HUDEP-2 (cell line): Measurements from ENCODE around the gene ABLIM2.
"Not testable (repeated sequence)": the region's sequence is repeated elsewhere in the genome, so short reads cannot be mapped to it uniquely, and the experiment has no call there.

ENCODE experiments used
- DNase-seq, 76 experiments: peaks; one replicate each; lab custom pipeline; 2025; ENCODE audit not compliant: unreplicated experiment in 76 of 76; lab: John Stamatoyannopoulos, UW

ABLIM2 gene

DNA sequence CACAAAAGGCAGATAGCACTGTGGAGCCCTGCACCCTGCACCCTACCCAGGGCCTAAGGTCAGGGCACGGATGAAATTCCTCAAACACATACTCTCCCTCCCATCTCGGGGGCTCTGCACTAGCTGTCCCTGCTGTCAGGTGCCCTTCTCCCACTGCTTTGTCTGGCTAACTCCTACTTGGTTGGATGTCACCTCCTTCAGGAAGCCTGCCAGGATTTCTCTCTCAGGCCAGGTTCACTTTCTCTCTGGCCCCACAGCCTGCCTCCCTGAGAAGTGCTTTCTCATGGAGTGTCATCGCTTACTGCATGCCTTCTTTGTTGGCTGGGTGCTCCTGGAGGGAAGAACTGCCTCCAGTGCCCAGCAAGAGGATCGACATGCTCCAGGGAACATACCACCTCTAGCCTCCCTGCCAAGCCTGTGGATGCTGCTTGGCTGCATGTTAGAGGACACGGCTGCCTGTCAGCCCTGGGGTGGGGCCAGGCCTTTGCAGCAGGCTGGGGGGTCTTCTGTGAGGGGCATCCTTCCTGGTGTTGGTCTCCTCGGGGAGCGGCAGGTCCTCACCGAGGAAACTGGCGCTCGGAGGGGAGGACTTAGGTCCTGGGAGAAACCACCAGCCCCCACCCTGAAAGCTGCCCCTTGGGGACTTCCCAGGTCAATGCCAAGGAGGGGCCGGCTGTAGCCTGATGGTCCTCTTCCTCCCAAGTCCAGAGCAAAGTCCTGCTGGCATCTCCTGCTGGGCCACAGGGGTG lies 15.0 kb downstream of the ABLIM2 start:
- DNase-seq, result no peak

DNA sequence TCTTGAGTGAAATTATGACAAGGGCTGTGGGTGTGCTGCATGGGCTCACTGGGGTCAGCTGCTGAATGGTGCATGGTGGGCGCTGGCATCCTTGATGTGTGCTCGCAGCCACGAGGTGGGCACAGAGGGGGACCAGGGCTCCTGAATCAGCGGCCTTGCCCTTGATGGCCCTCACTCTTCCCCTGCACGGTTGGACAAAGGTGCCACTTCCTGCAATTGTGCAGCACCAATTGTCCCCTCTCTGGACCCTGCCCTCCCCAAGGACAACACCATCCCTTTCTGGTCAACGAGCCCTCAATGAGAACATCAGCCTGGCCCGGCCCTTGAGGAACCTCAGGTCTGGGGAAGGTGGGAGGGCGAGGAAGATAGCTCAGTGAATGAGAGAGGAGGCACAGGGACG lies 16.1 kb downstream of the ABLIM2 start:
- DNase-seq, result no peak

DNA sequence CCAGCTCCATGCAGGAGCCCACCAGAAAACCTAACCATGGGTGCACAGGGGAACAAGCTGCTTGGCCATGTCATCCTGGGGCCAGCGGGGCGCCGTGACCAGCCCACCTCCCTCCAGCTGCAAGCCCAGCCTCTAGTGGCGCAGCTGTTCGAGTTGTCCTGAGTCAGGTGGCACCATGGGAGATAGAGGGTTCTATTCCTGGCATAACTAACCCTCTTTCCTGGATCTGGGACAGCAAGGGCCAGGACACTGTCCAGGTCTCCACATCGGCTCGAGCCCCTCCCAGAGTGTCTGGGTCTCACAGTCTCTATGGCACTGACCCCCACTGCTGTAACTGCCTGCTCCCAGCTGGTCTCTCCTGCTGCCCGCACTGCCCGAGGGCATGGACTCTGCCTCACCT lies 16.7 kb downstream of the ABLIM2 start:
- no peak for DNase-seq

DNA sequence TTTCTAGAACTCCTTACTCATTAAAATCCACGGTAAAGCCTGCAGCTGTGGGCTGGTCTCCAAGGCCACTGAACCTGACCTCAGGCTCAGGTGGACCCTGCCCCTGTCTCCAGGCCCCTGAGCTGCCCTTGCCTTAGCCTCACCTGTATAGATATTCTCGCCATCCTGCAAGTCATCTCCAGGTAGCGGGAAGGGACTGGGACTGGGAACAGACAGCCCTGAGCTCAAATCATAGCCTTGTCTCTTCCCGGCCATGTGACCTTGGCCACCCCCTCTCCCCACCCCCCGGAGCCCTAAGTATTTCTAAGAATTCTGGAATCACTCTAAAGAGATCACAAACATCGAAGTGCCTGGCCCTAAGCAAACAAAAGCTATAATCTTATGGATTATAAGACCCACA lies 17.7 kb downstream of the ABLIM2 start:
- DNase-seq, result no peak

DNA sequence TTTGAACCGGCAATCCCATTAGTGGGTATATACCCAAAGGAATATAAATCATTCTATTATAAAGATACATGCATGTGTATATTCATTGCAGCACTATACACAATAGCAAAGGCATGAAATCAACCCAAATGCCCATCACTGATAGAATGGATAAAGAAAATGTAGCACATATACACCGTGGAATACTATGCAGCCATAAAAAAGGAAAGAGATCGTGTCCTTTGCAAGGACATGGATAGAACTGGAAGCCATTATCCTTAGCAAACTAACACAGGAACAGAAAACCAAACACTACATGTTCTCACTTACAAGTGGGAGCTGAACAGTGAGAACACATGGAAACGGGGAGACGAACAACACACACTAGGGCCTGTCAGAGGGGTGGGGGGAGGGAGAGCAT lies 18.9 kb downstream of the ABLIM2 start:
- DNase-seq, result not testable (repeated sequence)

DNA sequence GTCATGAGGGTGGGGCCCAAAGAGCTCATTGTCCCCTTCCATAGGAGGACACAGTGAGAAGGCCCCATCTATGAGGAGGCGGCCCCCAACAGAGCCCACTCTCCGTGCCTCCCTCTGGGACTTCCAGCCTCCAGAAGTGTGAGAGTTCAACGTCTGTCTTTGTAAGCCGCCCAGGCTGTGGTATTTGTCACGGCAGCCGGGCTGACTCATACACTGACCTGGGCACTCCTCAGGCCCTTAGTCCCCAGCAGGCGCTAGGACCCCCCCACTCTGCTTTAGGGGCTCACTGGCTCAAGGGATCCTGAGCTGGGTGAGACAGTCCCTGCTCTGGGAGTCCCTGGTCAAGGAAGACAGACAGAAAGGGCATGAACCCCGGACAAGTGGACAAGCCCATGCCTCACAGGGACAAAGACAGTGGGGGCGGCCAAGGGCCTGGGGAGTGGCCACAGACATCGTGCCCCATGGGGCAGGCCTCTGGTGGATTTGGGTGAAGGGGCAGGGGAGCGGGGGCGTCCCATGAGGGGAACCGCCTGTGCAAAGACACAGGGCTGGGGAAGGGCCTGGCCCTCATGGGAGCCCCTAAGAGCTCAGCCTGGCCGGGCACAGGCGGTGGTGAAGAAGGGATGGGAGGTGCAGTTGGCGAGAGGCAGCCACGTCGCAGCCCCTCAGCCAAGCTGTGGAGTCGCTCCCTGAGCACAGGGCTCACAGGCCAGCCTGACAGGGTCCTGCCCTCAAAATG lies 21.5 kb downstream of the ABLIM2 start:
- DNase-seq, result no peak

DNA sequence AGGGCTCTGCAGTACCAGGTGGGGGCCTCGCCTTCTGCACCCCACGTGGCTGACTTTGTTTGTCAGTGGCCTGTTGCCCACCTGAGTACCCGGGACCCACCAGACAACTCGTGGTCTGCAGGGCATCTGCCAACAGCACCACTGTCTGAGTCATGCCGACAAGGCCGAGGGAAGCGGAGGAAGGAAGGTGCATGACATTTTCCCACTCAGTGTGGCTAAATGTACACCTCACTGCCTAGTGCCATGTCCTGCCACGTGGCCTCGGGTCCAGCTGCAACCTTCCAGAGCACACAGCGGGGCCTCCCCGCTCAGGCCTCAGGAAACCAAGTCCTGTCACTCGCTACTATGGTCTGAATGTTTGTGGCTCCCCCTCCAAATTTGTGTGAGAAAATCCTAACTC lies 22.1 kb downstream of the ABLIM2 start:
- no peak for DNase-seq

DNA sequence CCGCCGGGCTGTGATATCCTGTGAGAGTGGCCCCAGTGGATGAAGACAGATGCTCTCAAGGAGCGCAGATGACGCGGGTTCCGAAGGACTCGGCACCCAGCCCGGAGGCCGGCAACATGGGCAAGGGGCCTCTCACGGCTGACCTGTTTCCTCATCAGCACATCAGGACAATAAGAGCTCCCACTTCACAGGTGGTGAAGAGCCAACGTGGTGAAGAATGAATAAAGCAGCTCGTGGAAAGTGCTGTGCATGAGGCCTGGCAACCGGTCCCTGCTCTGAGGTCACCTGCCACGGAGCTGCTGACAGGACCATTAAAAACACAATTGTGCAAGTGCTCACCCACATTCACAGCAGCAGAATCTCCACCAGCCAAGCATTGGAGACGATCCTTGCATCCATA lies 22.9 kb downstream of the ABLIM2 start:
- no peak for DNase-seq

DNA sequence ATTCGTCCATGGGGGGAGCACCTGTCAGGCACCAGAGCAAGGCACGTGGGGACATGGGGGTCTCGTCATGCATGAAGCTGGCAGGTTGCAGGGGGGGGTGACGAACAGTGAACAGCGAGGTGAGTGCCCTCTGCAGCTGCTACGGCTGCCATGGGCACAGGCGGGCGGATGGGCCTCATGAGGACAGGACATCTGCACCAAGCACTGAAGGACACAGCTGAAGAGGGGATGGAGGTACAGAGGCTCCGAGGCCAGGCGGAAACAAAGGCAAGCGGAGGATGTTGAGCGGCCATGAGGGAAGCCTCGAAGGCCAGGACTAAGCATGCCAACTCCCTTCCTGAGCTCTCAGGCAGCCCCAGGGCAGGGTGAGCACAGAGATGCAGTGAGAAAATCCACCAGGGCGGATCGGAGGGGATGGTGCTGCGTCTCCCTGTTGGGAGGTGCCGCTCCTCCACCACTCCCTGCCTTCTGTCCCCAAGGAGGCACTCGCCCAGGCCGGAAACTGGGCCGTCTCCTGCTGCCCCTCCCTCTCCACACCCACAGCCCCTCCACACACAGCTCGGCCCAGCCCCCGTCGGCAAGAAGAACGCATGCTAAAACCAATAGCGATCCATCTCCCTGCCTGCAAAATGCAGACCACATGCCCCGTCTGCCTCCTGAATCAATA lies 24.6 kb downstream of the ABLIM2 start:
- no peak for DNase-seq

DNA sequence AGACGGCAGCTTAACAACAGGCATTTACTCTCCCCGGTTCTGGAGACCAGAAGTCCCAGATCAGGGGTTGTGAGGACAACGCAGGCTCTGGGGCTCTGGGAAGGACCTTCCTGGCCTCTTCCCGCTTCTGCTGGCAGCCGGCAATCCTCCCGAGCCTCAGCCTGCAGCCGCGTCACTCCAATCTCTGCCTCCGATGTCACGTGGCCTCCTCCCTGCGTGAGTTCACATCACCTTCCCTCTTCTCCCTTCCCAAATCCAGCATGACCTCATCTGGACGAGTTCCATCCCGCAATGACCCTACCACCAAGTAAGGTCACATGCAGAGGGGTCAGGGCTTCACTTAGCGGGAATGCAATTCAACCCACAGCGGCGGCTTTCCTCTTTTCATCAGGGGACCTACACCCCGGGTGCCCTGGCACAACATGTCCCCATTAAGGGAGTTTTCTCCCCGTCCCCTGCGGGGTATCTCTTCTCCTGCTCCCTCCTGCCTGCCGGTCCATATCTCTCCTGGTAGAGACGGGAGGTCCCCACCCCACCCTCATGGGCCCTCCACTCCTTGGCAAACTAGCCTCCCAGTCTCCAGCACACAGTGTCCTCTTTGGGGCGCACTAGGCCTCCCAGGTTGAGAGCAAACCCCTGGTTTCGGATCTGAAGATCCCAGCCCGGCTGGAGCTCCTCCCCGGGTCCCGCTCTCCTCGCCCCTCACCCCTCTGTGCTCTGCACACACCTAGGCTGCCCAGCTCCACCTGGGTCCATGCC lies 25.5 kb downstream of the ABLIM2 start:
- DNase-seq, result no peak

DNA sequence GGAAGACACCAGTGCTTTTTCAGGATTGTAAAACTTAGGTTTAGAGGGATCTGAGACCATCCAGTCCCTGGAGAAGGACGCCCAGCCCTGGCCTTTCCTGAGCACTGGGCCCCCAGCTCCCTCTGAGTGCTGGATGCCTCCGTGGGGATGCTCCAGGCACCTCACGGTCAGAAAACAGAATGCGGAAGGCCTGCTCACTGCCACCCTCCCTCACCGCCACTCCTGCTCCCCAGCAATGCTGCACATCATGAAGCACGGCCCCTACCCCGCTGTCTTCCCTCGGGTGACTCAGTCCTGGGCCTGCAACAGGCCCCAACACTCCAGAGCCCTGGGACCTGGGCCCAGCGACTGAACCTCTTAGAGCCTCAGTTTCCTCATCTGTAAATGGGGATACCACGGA lies 26.2 kb downstream of the ABLIM2 start:
- DNase-seq, result no peak

DNA sequence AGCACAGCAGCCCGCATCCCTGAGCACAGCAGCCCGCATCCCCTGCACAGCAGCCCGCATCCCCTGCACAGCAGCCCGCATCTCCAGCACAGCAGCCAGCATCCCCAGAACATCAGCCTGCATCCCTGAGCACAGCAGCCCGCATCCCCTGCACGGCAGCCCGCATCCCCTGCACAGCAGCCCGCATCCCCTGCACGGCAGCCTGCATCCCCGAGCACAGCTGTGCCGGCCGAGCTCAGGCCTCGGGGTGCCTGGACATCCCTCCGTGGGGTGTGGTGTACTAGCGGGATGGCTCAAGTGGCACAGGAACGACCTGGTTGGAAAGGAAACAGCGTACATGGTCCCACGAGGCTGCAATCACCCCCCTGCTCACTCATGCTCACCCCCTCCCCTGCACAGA lies 26.8 kb downstream of the ABLIM2 start:
- DNase-seq, result no peak

DNA sequence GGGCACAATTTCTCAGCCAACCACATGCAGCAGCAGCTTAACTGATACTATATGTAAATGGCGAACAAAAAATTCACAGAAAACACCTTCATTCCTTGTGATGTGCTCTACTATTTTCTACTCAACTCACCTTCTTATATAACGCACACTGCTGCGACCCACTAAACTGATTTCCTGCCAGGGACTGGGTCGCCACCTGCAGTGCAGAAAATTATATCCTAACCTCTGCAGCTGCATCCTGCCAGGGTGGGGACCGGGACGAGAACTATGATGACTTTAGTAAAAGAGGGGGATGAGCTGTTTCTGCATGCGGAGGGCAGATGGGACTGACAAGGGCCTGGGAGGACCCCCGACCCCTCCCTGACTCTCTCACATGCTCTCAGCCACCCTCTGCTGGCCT lies 27.4 kb downstream of the ABLIM2 start:
- no peak for DNase-seq

DNA sequence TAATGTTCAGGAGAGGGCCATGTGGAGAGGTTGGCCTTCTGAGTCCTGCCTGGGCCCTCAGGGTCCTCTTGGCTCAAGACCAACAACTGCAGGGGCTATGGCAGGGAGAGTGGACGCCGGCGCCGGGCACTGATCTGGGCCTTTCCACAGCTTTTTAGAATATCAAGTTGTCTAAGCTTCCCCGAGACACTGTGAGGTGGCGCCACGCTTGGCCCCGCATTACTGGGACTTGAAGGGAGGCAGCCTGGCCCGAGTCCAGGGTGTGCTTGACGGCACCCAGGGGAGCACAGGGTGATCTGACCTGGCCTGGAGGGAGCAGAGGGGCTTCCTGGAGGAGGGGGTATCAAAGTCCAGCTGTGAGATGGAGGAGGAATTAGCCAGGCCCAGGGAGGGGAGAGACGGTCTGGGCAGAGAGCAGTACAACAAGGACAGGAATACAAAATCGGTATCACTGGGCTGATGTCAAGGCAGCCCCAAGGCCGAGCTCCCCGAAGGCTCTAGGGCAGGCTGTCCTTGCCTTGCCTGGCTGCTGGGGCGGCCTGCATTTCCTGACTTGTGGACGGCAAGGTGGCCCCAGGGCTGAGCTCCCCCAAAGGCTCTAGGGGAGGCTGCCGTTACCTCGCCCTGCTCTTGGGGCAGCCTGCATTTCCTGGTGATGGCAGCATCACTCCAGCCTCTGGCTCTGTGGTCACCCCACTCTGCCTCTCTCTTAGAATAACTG lies 28.1 kb downstream of the ABLIM2 start:
- no peak for DNase-seq

DNA sequence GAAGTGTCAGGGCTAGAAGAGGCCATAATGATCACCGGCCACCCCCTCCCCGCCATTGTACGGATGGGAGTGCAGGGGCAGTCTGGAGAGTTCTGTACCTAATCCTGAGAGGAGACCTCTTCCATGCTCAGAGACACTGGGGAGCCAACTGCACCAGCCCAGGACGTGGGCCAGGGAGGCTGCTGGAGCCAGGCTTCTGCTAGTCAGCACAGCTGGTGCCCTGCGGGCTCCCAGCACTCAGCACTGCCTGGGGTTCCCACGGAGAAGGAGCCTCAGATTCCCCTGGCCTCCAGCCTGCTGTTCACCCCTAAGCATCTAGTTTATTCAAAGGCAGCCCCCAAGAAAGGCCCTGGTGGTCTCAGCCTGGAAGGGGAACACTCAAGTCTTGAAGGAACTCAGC lies 28.8 kb downstream of the ABLIM2 start:
- no peak for DNase-seq

DNA sequence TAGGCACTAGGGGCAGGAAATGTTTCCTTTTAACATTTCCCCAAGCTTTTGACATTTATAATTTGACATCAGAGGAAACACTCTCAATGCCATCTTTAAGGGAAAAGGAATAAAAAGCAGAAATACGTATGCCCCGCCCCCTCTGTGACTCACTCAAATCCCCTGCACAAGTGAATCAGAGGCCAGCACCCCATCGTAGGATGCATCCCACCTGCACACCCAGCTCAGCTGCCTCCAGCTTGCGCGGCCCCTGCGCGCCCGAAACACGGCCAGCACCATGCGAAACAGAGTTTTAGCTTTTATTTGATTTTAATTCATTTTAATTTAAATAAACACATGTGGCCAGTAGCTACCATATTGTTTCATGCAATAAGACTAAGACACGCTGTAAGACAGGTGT lies 29.5 kb downstream of the ABLIM2 start:
- no peak for DNase-seq

DNA sequence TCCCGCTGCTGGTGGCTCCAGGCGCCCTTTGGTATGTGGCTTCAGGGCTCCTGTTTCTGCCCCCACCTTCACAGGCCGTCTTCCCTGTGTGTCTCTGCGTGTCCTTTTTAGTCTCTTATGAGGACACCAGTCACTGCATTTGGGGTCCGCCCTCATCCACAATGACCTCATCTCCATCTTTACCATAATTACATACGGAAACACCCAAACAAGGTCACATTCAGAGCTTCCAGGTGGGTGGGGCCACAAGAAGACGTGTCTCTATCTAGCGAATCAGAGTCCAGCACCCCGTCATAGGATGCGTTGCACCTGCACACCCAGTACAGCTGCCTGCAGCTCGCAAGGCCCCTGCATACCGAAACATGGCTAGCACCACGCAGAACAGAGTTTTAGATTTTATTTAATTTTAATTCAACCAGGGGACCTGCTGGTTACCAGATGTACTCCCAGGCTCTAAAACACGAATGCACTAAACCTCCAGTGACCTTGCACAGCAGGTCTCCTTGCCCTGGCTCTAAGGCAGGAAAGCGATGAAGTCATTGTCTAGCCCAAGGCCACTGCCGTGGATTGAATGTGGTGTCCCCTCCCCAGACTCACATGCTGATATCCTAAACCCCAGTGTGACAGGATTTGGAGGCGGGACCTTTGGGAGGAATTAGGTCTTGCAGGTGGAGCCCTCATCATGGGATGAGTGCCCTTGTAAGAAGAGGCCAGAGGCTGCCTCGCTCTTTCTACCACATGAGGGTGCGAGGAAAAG lies 30.3 kb downstream of the ABLIM2 start:
- no peak for DNase-seq

DNA sequence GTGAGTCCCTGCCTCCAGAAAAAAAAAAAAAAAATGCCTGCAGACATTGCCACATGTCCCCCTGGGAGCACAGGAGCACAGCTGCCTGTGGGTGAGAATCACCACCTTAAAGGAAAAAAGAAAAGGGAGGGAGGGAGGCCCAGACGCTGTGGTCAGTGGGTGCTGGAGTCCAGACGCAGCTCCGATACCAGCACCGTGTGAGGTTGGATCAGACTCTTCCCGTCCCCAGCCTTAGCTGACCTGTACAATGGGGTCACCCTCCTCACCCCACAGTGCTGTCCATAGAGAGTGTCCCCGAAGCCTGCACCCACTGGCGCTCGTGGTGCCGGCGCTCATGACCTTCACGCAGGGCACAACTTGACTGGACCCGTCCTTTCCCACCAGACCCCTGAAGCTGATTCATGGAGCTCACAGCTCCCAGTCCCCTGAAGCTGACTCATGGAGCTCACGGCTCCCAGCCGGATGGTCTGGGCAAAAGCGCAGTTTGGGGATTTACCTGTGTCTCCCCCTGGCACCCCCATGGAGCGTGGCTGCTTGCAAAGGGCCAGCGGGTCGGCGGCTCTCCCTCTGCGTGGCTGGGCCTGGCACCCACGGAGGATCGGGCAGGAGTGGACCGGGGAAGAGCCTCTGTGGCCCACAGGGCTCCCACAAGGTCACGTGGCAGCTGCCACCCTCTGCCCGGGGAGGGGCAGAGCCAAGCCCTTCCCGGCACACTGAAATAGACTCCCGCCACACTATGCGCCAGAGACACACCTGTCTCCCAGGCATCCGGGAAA lies 31.4 kb downstream of the ABLIM2 start:
- DNase-seq, result no peak

DNA sequence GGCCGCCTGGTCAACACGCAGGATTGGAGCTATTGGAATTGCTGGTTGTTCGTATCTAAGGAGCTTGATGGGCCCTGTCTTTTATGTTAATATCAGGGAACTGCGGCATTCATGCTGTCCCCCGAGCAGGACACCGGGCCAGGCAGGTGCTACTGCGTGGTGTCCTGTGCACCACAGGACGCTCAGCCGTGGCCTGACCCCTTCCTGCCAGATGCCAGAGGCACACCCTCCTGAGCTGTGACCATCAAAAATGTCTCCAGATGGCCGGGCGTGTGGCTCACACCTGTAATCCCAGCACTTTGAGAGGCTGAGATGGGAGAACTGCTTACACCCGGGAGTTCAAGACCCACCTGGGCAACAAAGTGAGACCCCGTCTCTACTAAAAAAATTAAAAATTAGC lies 32.1 kb downstream of the ABLIM2 start:
- DNase-seq, result no peak
